COLO668 (cell line): ENCODE measurements around the gene SPATA17.
"Not testable (repeated sequence)": the region's sequence is repeated elsewhere in the genome, so short reads cannot be mapped to it uniquely, and the experiment has no call there.

ENCODE experiments used
- DNase-seq: peaks from one replicate; lab custom pipeline; 2025; ENCODE audit not compliant: unreplicated experiment; lab: John Stamatoyannopoulos, UW

Gene SPATA17

DNA sequence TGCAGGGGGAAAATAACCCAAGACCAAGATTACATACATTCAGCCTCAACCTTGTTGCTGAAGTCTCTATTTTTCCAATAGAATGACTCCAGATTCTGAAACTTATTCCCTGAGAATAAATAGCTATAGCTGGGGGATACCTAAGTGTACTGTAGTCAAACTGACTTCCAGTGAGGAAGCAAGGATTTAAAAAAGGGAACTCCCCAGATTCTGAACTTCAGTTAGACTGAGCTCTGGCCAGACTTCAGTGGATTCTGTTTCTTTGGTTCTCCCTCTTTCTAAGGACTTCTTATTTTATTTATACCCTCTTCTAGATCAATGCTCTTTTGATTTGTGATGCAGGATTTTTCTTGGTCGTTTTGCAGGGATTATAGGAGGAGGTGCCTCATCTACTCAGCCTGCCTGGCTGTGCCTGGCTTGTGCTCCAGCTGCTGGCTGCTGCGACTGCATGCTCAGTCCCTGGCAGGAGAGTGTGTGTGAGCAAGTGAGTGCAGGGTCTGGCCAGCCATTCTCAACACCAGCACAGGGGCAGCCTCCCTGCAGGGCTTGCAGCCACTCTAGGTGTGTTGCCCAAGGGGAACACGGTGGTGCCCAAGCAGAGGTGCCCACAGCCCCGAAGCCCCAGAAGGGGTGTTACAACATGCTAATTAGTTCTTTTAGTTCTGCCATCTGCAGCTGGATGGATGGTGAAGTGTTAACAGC is 43.0 kb downstream of the SPATA17 start:
- no peak for DNase-seq

DNA sequence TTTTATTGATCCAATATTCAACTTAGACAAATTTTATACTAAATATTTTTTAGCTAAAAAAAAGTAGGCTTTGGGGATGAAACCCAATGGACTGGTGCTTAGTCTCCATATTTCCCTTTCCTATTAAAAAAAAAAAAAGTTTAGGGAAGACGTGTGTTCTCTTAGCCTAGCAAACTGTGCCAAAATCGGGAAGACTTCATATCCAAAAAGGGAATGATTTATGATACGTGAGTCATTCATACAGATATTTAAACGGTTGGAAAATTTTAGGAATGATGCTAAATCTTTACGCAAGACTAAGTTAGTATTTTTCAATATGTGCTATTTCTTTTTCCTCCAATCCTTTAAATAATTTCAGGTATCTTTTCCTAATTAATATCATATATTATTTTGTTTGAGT is 50.7 kb downstream of the SPATA17 start:
- no peak for DNase-seq

DNA sequence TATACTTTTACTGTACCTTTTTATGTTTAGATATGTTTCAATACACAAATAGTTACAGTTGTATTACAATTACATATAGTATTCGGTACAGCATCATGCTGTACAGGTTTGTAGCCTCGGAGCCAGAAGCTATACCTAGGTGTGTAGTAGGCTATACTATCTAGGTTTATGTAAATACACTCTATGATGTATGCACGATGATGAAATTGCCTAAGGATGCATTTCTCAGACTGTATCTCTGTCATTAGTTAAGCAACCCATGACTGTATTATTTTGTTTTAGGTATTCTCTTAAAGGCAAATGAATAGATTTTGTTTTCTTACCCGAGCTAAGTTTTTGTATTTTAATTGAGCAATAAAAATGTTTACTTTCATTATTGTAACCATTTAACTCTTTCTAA is 56.4 kb downstream of the SPATA17 start:
- no peak for DNase-seq

- not testable (repeated sequence) for DNase-seq
These were observed 65.0 kb downstream of the SPATA17 start for GRCh38 chr1:217696140-217696539.

- no peak for DNase-seq
These were observed 72.2 kb downstream of the SPATA17 start for GRCh38 chr1:217703326-217703725.

GRCh38 chr1:217712925-217713597 is 81.9 kb downstream of the SPATA17 start:
- no peak for DNase-seq

GRCh38 chr1:217715681-217716080 is 84.5 kb downstream of the SPATA17 start:
- DNase-seq = no peak

DNA sequence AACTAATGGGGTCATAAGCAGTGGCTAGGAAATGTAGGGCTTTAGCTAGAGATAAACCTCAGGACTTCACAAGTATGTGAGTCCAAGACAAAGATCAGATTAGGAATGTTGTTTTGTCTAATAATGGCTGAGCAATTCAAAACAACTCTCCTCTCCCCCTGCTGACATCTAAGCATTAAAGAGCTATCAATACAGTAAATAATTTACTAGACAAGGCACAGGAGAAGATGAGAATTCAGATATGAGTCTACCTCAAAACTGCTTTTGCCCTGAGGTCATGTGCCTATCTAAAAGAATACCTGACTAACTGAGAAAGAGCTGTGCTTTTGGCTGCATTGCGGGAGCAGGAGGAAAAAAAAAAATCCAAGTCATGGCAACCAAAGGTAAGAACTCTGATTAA is 86.8 kb downstream of the SPATA17 start:
- no peak for DNase-seq

DNA sequence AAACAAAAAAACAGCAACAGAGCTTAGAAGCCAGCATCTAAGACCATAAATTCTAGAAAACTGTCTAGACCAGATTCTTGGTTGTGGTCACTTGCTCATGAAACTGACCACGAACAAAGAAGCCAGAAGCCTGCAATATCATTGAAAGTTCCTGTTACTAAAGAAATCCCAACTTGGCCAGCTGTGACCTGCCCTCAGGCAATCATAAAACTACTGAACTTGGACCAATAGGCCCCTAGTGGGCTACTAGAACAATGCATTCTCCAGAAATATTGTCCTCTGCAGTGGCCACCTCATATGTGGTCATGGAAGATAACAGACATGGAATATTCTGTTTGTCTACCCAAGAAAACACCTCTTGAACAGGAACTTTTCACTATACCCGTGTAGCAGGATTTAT is 87.7 kb downstream of the SPATA17 start:
- no peak for DNase-seq

GRCh38 chr1:217721692-217722091 is 90.5 kb downstream of the SPATA17 start:
- DNase-seq = no peak

DNA sequence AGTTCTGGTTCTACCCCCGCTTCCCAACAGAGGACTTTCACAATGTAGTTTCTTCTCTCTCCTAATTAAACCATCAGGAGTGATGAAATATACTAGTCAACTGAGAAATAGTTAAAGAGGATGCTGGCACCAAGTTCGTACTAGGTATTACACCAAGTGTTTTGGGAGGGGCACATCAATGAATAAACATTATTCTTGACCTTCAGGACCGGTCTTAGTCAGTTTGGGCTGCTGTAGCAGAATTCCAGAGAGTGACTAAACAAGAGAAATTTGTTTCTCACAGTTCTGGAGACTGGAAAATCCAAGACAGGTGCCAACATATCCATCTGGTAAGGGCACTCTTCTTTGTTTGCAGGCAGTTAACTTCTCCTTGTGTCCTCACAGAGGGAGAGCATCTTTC is 103.8 kb downstream of the SPATA17 start:
- no peak for DNase-seq

GRCh38 chr1:217747156-217747769 is 116.1 kb downstream of the SPATA17 start:
- no peak for DNase-seq

GRCh38 chr1:217769768-217770167 is 138.6 kb downstream of the SPATA17 start:
- no peak for DNase-seq

GRCh38 chr1:217770918-217771317 is 139.8 kb downstream of the SPATA17 start:
- no peak for DNase-seq

- DNase-seq = no peak
These were observed 145.5 kb downstream of the SPATA17 start for GRCh38 chr1:217776693-217777092.

DNA sequence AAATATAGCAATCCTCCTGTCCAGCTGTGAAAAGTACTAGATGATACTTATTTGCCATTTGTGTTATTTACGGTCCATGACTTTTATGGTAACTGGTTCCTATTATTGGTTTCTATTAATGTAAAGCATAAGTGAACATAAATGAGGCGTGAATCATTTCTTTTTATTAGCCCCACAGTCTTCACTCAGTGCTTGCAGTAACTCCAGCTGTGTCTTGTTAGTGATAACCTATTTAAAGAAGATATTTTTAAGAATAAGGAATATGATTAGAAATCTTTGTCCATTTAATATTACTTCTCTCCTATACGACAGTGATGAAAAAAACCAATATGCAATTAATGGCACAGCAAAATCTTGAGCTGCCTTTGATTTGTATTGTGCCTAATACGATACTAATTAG is 149.9 kb downstream of the SPATA17 start:
- DNase-seq = no peak

DNA sequence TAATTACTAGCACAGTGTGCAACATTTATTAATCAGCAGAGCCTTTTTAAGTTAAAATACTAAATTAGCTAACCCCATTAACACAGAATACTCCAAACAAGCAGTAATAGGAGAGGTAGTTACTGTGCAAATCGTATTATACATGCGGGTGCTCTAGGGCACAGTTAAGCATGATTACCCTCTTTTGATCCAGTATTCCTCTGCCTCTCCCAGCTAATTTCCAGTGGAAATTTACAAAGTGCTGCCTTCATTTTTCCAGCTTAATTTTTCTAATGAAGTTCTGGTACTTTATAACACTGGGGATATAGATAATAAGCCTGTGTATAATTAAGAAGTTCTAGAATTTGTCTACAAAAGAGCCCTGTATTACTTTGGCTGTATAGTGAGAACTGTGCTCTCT is 159.9 kb downstream of the SPATA17 start:
- no peak for DNase-seq

- DNase-seq = no peak
These were observed 174.6 kb downstream of the SPATA17 start for GRCh38 chr1:217805792-217806191.

- DNase-seq = no peak
These were observed 181.0 kb downstream of the SPATA17 start for GRCh38 chr1:217812175-217812574.

GRCh38 chr1:217813031-217813430 is 181.9 kb downstream of the SPATA17 start:
- DNase-seq = no peak

DNA sequence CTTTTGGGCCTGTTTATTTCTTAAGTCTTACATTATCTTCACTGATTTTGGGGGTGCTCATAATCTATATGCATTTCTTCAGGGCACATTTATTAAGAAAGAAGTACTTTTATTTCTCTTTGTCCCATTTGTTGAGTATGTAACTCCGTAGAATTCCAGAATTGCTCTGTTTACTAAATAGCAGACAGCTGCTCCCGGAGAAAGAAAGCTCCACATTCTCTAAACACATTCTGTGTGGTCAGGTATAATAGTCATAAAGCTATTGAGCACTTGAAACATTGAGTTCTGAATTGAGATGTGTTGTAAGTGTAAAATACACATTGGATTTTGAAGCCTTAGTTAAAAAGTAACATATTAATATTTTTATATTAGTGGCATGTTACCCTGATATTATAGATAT is 206.5 kb downstream of the SPATA17 start:
- no peak for DNase-seq

GRCh38 chr1:217839161-217839560 is 208.0 kb downstream of the SPATA17 start:
- no peak for DNase-seq
